ENCODE data around the gene SKAP1.

- TF ChIP-seq CTCF (conservative IDR thresholded peaks at IDR 0.05 in 1 of 2, IDR thresholded peaks at IDR 0.05 in 1 of 2; ENCODE audit: extremely low read depth in 1 of 2, insufficient read depth in 1 of 2, low read depth in 1 of 2, low read length in 2 of 2), result no peak
- no peak for TF ChIP-seq EZH2 (IDR thresholded peaks at IDR 0.05; ENCODE audit: borderline replicate concordance, low read length)
Observed at GRCh38 chr17:48368352-48368908, 61.6 kb downstream of the SKAP1 start.

Data from mammary epithelial cell (primary cell).